B cell (primary cell): ENCODE data around the gene RNF44. TPM values are rescaled to one million over a fixed set of nuclear protein-coding genes. Genes with fewer than 3 reads are reported as not detected.

Experiments used
- ATAC-seq: fragments of 200-7000 bp; cut with Tn5 transposase; one replicate; pipeline ENCODE4 v1.10.0; 2021; ENCODE audit warnings: low read depth, mild to moderate bottlenecking, moderate number of reproducible peaks, moderate library complexity
- CTCF ChIA-PET: fragments of 350-600 bp; sonication (Branson Sonifier 250); formaldehyde crosslinking; loops from one replicate; lab custom pipeline; 2021; ENCODE audit warnings: antibody characterized with exemption, inconsistent platforms; lab: Charles Lee
- POLR2A ChIA-PET: fragments of 350-600 bp; sonication (Branson Sonifier 250); formaldehyde crosslinking; loops from one replicate; lab custom pipeline; 2021; ENCODE audit warnings: antibody characterized with exemption; lab: Charles Lee
- DNase-seq: peaks from one replicate; pipeline ENCODE4 v3.0.0; 2013
- H2AFZ ChIP-seq: 2 replicates; pipeline ENCODE4 v1.6.1; 2012; ENCODE audit warnings: mild to moderate bottlenecking, low read depth, low read length; ENCODE audit not compliant: insufficient read depth, poor library complexity, severe bottlenecking
- H3K27ac ChIP-seq, 2 donors: 1 replicate in 1 of 2; 2 replicates in 1 of 2; pipeline ENCODE4 v1.5.1; 2012 to 2013; ENCODE audit warnings: low read length in 2 of 2, mild to moderate bottlenecking in 2 of 2, moderate library complexity in 1 of 2
- H3K27me3 ChIP-seq, 4 experiments: fragments of 200-600 bp in 1 of 4; sonication (generic) in 1 of 4; replicated peaks in 1 of 4; 1 replicate in 2 of 4; 2 replicates in 2 of 4; pipeline versions ENCODE4 v1.6.1 to v1.7.0; 2013 to 2016; ENCODE audit warnings: low read length in 3 of 4, mild to moderate bottlenecking in 2 of 4, mixed read lengths in 1 of 4, moderate library complexity in 1 of 4; ENCODE audit not compliant: insufficient read depth in 4 of 4, control insufficient read depth in 3 of 4; ENCODE audit errors: control extremely low read depth in 1 of 4
- H3K36me3 ChIP-seq, 2 experiments: replicated peaks in 1 of 2; 1 replicate in 1 of 2; 2 replicates in 1 of 2; pipeline versions ENCODE4 v1.6.1 to v1.7.1; 2013; ENCODE audit warnings: low read length in 1 of 2; ENCODE audit not compliant: insufficient read depth in 2 of 2, control insufficient read depth in 1 of 2; ENCODE audit errors: control extremely low read depth in 1 of 2, extremely low read depth in 1 of 2
- H3K4me1 ChIP-seq, 2 donors: fragments of 200-600 bp in 1 of 2; sonication (generic) in 1 of 2; 1 replicate in 1 of 2; 2 replicates in 1 of 2; pipeline versions ENCODE4 v1.5.1 to v1.6.1; 2013 to 2017; ENCODE audit warnings: low read length in 2 of 2; ENCODE audit not compliant: control insufficient read depth in 2 of 2, insufficient read depth in 2 of 2
- H3K4me2 ChIP-seq: replicated peaks from 2 replicates; pipeline ENCODE3; 2012; ENCODE audit warnings: mild to moderate bottlenecking, low read depth, low read length; ENCODE audit not compliant: poor library complexity, severe bottlenecking
- H3K4me3 ChIP-seq, 5 experiments: fragments of 200-600 bp in 1 of 5; sonication (generic) in 1 of 5; 1 replicate in 3 of 5; 2 replicates in 2 of 5; pipeline versions ENCODE4 v1.5.1 to v1.7.0; 2011 to 2016; ENCODE audit warnings: low read length in 4 of 5, mild to moderate bottlenecking in 4 of 5, low read depth in 2 of 5, control low read depth in 1 of 5, moderate library complexity in 1 of 5; ENCODE audit not compliant: insufficient read depth in 1 of 5; ENCODE audit errors: control extremely low read depth in 1 of 5, extremely low read depth in 1 of 5
- H3K79me2 ChIP-seq: fragments of 200-600 bp; sonication (generic); one replicate; pipeline ENCODE4 v1.6.0; 2016; ENCODE audit warnings: low read length; ENCODE audit not compliant: control insufficient read depth, insufficient read depth
- H3K9ac ChIP-seq: fragments of 200-600 bp; sonication (generic); 2 replicates; pipeline ENCODE4 v1.6.1; 2017; ENCODE audit warnings: mild to moderate bottlenecking, low read length, moderate library complexity
- H3K9me3 ChIP-seq, 3 donors: one replicate each; pipeline versions ENCODE4 v1.6.1 to v1.7.1; 2013; ENCODE audit warnings: low read length in 2 of 3; ENCODE audit not compliant: control insufficient read depth in 2 of 3, insufficient read depth in 1 of 3; ENCODE audit errors: control extremely low read depth in 1 of 3
- H4K20me1 ChIP-seq: 2 replicates; pipeline ENCODE4 v1.6.0; 2012; ENCODE audit warnings: mild to moderate bottlenecking, low read length; ENCODE audit not compliant: insufficient read depth, control insufficient read depth, poor library complexity, severe bottlenecking
- H3K27ac Mint-ChIP-seq: one replicate; pipeline ENCODE4 v1.8.0; 2021; ENCODE audit warnings: mixed read lengths
- H3K27me3 Mint-ChIP-seq: one replicate; pipeline ENCODE4 v1.8.0; 2021; ENCODE audit warnings: mixed read lengths
- H3K4me1 Mint-ChIP-seq: one replicate; pipeline ENCODE4 v1.8.0; 2021; ENCODE audit warnings: mixed read lengths
- H3K4me3 Mint-ChIP-seq: one replicate; pipeline ENCODE4 v1.8.0; 2021; ENCODE audit warnings: mixed read lengths
- H3K9me3 Mint-ChIP-seq: one replicate; pipeline ENCODE4 v1.8.0; 2022; ENCODE audit warnings: mixed read lengths; ENCODE audit not compliant: insufficient read depth
- CTCF ChIP-seq: fragments of 200-600 bp; IDR thresholded peaks from one replicate; pipeline ENCODE4 v1.8.0; 2022; ENCODE audit warnings: antibody characterized with exemption, mild to moderate bottlenecking
- EZH2 ChIP-seq: IDR thresholded peaks from 2 replicates; pipeline ENCODE4 v1.6.1; 2012; ENCODE audit warnings: borderline replicate concordance, low read depth, mild to moderate bottlenecking, moderate library complexity, low read length; ENCODE audit not compliant: insufficient read depth, poor library complexity, severe bottlenecking
- WGBS: methylation state at CpG from one replicate; pipeline ENCODE4 v1.1.5; 2013; ENCODE audit warnings: missing lambda C conversion rate; ENCODE audit not compliant: insufficient coverage; 5-methylcytosine and 5-hydroxymethylcytosine counted together
- intact Hi-C: fragments of 100-400 bp; cut with micrococcal nuclease; formaldehyde crosslinking; loops from one replicate; pipeline ENCODE4 v1.10.0; 2022
- polyA plus RNA-seq: library from polyadenylated mRNA; depleted of rRNA; stranded (reverse); fragments of >200 nt; gene quantifications from 2 replicates; pipeline ENCODE4 v1.2.3, GENCODE V29; 2012
- total RNA-seq, 2 donors: library from RNA; stranded (reverse); fragments of 120-200 nt in 1 of 2; gene quantifications; 1 replicate in 1 of 2; 2 replicates in 1 of 2; pipeline versions ENCODE4 v1.2.3 to v1.2.4, GENCODE V29; 2013 to 2022

RNF44 gene
- total and polyA plus RNA-seq, 2 donors (not counting 1 experiment from before 2014, with no cell fraction given): 220 to 262 TPM

- ATAC-seq (no peak), DNase-seq (no peak)
- no peak overlapping the region for H3K27ac Mint-ChIP-seq
- Histone ChIP-seq H3K27ac (no peak overlapping the region), H3K9ac (no peak overlapping the region), H3K4me3 (no peak overlapping the region), H3K79me2 (peaks cover 14% of the 10 kb centered on the region), H2AFZ (no peak overlapping the region), H3K4me1 (no peaks in the 10 kb centered on the region), H3K27me3 (no peaks in the 10 kb centered on the region), H3K9me3 (no peaks in the 10 kb centered on the region), H4K20me1 (no peaks in the 10 kb centered on the region), H3K36me3 (peaks cover 20 to 74% of the 10 kb centered on the region in 2 experiments), H3K4me2 (no peak overlapping the region)
- CTCF ChIA-PET: interaction anchor here (0.6 kb wide), 1 partner anchor 54 kb away, joined by 3 read pairs; no protein-coding TSS in a partner anchor
- H3K27me3 Mint-ChIP-seq: no peaks in the 10 kb centered on the region
- peaks cover 10% of the 10 kb centered on the region for H3K4me1 Mint-ChIP-seq
- POLR2A ChIA-PET: no interaction called here
- no peak overlapping the region for H3K4me3 Mint-ChIP-seq
- intact Hi-C loops: no loop called here
- TF ChIP-seq EZH2: no peak
- no peak for TF ChIP-seq CTCF
- H3K9me3 Mint-ChIP-seq: no peaks in the 10 kb centered on the region
- WGBS: no CpG with 5 or more reads among the region's 1 CpG
These were observed 46.9 kb downstream of the RNF44 start for GRCh38 chr5:176490301-176490700.

GRCh38 chr5:176489077-176489476, 48.1 kb downstream of the RNF44 start:
- H3K27ac ChIP-seq: no peak overlapping the region
- WGBS: no CpG with 5 or more reads among the region's 1 CpG

More at GRCh38 chr5:176489077-176489476, 48.1 kb downstream of the RNF44 start:
- H3K27me3 Mint-ChIP-seq: no peaks in the 10 kb centered on the region
- intact Hi-C loops: no loop called here
- Histone ChIP-seq H2AFZ (no peak overlapping the region), H3K27me3 (no peaks in the 10 kb centered on the region), H3K4me3 (no peak overlapping the region), H3K9ac (no peak overlapping the region), H3K36me3 (peaks cover 17 to 65% of the 10 kb centered on the region in 2 experiments), H3K79me2 (peaks cover 18% of the 10 kb centered on the region), H3K4me2 (no peak overlapping the region), H4K20me1 (no peaks in the 10 kb centered on the region), H3K9me3 (no peaks in the 10 kb centered on the region), H3K4me1 (no peaks in the 10 kb centered on the region)
- H3K9me3 Mint-ChIP-seq: no peaks in the 10 kb centered on the region
- POLR2A ChIA-PET: no interaction called here
- H3K4me1 Mint-ChIP-seq: peaks cover 10% of the 10 kb centered on the region
- CTCF ChIA-PET: interaction anchor here (1.7 kb wide), 1 partner anchor 23 kb away, joined by 3 read pairs; no protein-coding TSS in a partner anchor
- no peak overlapping the region for H3K27ac Mint-ChIP-seq
- no peak overlapping the region for H3K4me3 Mint-ChIP-seq
- TF ChIP-seq CTCF: no peak
- TF ChIP-seq EZH2: no peak
- ATAC-seq: no peak
- DNase-seq: no peak
